OCI-M1 (cell line): ENCODE results near the gene ALKBH6.
"Not testable (repeated sequence)": the region's sequence is repeated elsewhere in the genome, so short reads cannot be mapped to it uniquely, and the experiment has no call there.

Experiments used
- DNase-seq: peaks from one replicate; lab custom pipeline; 2025; lab: John Stamatoyannopoulos, UW

Gene ALKBH6

DNA sequence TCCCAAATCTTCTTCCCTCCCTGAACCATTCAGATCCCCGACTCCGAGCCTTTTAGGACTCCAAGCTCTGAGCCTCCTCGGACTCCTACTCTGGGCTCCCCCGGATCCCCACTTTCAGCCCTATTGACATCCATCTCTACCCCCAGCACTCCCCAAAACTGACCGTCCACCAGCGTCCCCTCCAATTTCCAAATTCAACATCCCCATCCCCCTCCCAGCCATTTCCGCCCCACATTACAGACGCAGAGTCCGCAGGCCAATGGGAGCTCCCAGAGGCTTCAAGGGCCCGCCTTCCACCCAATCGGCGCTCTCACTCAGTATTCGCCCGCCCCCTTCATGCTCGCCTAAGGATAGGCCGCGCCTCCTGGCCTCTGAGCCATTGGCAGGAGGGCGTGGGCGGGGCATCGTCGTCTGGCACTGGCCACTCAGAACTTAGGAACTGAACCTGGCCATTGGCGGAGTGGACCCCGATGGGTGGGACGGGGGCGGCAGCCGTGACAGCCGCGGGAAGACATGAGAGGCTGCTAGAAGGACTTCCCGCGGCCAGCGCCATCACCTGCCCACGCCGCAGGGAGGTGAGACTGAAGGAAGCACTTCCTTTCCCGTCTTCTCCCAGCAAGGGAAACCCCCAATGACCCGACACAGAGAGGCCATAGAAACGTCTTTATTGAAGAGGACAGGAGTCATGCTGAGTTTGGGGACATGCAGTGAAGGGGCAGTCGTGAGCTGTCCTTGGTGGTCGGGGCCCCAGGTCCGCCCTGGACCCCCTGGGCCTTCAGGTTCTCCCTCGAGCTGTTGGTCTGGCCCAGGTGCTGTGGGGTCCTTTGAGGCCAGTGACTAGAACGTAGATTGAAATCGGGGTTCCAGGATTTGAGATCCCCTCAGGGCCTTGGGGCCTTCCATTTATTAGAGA, at the start of gene ALKBH6:
ALKBH6 (minus strand) TSS at position 202 of the 913 bp plus-strand sequence. CDS start 816 bp downstream, outside the sequence.
- DNase-seq: peak; percentile 100

DNA sequence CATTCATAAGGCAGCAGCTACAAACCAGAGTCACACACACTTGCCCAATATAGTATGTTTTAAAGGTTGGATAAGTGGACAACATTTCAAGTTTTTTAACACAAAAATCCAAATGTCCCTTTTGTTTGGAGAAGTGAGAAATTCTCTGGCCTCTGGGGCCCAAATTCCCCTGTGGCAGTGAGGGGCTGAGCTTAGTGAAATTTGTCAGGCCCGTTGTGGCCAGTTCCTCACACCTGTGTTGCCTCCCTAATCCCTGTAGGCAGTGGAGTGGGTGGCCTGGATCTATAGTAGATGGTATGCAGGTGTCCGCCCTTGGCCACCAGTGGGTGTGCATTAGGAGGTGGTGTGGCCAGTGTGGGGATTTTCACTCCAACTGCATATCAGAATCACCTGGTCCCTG, 47.4 kb upstream of the ALKBH6 start:
- DNase-seq: no peak

- peak; percentile 35 for DNase-seq
Measured at GRCh38 chr19:36060430-36060829, 46.4 kb upstream of the ALKBH6 start.

- no peak for DNase-seq
Measured at GRCh38 chr19:36059180-36059910, 45.3 kb upstream of the ALKBH6 start.

DNA sequence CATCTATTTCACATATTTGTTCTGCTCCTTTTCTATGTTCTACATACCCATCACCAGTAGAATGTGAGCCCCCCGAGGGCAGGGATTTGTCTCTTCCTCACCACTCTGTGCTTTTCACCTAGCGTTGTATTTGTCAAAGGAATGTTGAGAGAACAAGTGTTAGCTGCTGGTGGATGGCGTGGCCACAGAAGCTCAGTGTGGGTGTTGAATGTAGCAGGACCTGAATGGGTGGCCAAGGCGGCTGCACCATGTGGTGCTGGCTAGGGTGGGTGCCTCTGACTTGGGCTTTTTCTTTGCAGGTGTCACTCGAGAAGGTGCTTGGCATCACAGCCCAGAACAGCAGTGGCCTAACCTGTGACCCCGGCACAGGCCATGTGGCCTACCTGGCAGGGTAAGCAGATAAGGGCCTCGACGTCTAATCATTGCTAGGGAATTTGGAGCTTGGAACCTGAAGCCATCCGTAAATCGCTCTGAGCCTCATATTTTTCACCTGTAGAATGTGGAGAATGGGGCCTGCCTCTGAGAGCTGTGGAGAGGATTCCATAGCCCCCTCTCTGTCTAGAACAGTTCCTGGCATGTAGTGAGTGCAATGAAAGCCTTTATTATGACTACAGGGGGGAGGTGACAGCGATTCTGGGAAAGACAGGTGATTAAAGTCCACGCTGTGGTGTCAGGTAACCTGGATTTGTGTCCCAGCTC, 44.6 kb upstream of the ALKBH6 start:
- no peak for DNase-seq

DNA sequence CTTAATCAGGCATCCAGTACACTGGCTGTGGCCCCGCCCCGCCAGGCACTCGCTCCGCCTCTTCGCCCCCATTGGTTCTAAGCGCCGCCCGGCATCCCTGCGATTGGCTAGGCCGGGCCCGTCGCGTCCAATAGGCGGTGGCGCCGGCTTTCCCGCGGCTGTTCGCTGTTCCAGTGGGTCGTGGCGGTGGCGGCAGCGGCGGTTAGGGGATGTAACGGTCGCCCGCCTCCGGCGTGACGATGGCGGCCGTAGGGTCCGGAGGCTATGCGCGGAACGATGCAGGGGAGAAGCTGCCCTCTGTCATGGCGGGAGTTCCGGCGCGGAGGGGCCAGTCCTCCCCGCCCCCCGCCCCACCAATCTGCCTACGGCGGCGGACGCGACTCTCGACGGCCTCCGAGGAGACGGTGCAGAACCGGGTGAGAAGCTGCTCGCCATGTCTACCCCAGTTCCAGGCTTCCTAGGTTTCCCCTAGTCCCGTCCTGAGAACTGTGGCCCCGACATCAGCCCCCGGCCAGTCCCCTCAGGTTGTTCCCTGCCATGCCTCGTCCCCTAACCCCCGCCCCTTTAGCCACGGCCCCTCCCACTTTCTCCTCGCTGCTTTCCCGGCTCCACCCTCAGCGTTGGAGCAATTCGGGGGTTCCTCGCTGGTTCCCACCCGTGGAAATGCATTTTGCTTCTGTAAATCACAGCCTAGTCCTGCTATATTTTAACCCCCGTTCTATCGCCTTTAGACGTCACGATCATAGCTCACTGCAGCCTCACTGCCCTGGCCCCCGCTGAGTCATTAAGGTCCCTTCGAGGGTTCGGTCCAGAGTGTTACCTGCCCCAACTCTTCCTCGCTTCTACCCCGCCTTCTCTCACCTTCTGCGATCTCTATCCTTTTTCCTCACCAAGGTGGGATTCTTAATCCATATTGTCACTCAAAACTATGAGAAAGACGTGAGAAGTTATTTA, 41.0 kb upstream of the ALKBH6 start, which contains the start of gene WDR62:
WDR62 (plus strand) TSS at position 165 of the 954 bp plus-strand sequence; CDS start at position 240, 75 bp downstream.
- peak; percentile 100 for DNase-seq

GRCh38 chr19:36054119-36054732, 40.2 kb upstream of the ALKBH6 start, which contains the start of gene THAP8:
TSS of gene THAP8 (minus strand) at chr19:36054285. CDS start at chr19:36054217, 68 bp downstream.
- peak; percentile 100 for DNase-seq

GRCh38 chr19:36051637-36052036, 37.6 kb upstream of the ALKBH6 start:
- DNase-seq: no peak

- peak; percentile 7 for DNase-seq
Measured at GRCh38 chr19:36051236-36051635, 37.2 kb upstream of the ALKBH6 start.

GRCh38 chr19:36049080-36049698, 35.2 kb upstream of the ALKBH6 start:
- no peak for DNase-seq

- DNase-seq: no peak
Measured at GRCh38 chr19:36047835-36048234, 33.8 kb upstream of the ALKBH6 start.

DNA sequence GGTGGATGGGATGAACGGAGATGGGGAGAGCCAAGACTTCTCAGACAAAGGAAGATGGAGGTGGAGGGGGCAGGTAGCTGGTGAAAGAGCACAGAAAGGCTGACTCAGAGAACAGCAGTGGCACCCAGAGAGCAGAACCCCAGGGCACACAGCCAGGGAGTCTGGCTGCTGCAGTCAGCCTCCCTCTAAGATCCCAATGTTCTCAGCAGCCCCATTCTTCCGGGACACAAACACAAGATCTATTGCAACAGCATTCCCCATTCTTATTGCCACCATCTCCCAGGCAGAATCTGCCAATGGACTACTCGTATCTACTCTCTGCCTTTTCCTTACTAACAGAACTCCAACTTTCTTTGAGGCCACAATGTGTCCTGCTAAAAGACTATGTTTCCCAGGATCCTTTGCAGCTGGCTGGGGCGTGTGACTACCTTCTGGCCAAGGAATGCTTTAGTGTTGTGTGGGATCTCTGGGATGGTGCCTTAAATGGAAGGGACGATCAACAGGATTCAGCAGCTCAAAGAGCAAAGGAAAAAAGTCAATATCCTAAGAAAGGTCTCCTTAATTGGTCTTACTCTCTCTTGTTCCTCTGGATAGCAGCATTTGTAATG, 32.5 kb upstream of the ALKBH6 start:
- no peak for DNase-seq

- DNase-seq: no peak
Measured at GRCh38 chr19:36043952-36044351, 29.9 kb upstream of the ALKBH6 start.

DNA sequence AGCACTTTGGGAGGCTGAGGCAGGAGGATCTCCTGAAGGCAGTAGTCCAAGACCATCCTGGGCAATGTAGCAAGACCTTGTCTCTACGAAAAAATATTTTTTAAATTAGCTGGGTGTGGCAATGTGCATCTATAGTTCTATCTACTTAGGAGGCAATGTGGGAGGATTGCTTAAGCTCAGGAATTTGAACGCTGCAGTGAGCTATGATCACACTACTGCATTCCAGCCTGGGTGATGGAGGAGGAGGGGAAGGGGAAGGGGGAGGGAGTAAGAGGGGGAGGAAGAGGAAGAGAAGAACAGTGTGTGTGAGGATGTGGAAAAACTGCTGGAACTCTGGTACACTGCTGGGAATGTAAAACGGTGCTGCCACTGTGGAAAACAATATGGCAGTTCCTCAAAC, 27.8 kb upstream of the ALKBH6 start:
- no peak for DNase-seq

DNA sequence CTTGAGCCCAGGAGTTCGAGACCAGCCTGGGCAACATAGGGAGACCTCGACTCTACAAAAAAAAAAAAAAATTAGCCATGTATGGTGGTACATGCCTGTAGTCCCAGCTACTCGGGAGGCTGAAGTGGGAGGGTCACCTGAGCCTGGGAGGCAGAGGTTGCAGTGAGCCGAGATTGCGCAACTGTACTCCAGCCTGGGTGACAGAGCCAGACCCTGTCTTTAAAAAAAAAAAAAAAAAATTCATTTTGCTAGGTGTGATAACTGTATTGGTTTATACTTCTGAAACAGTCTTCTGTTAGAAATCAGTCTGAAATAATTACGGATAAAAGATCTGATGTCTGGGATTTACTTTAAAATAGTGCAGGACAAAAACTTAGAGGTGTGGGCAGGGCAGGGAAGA, 27.1 kb upstream of the ALKBH6 start:
- DNase-seq: not testable (repeated sequence)

DNA sequence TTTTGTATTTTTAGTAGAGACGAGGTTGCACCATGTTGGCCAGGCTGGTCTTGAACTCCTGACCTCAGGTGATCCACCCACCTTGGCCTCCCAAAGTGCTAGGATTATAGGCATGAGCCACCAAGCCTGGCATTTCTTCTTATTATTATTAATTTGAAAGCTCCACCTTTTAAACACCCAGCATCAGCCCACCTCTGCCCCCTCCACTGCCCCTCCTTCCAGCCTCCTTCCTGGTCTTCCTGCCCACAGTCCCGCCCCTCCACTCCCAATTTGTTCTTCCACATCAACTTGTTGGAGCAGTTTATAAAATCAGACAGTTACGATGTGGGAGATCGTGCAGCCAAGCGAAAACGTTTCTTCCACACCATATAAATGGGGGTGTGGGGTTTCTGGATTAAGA, 26.5 kb upstream of the ALKBH6 start:
- DNase-seq: no peak

GRCh38 chr19:36032251-36033104, 18.5 kb upstream of the ALKBH6 start, which contains the start of gene CLIP3:
TSS of gene CLIP3 (minus strand) at chr19:36032873. CDS start at chr19:36032357, 516 bp downstream.
- no peak for DNase-seq

DNA sequence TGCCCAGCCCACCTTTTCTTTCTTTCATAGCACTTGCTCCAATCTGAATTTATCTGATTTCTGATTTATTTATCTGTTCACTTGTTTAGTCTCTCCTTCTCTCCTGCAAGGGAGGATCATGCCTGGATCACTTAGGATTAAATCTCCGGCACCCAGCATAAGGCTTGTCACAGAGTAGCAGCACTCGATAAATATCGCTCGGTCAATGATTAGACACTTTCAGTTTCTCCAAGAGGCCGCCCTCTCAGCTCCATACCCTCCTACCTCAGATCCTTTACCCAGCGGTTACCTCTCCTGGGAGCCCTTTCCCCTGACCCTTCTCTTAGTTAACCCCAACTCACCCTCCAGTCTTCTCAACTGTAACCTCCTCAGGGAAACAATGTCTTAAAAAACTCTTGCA, 17.3 kb upstream of the ALKBH6 start:
- DNase-seq: no peak
